Neural cell (in vitro differentiated cells): ENCODE results near the gene CAPN5. TPM values are rescaled to one million over a fixed set of nuclear protein-coding genes. Genes with fewer than 3 reads are reported as not detected.

Experiments used
- H2AFZ ChIP-seq: fragments of 200-600, 300-800 bp; sonication (generic), shearing (Covaris generic); 2 replicates; pipeline ENCODE4 v1.6.0; 2014; ENCODE audit warnings: low read depth, mild to moderate bottlenecking, antibody characterized with exemption, low read length, moderate library complexity
- H3F3A ChIP-seq: fragments of 200-600 bp; shearing (Covaris generic); 2 replicates; pipeline ENCODE4 v1.6.1; 2016; ENCODE audit warnings: mild to moderate bottlenecking, moderate library complexity, mixed read lengths, antibody characterized with exemption, low read length; ENCODE audit not compliant: insufficient read depth, poor library complexity, severe bottlenecking
- H3K27ac ChIP-seq: fragments of 200-600, 300-800 bp; sonication (generic), shearing (Covaris generic); 2 replicates; pipeline ENCODE4 v1.5.1; 2014; ENCODE audit warnings: mild to moderate bottlenecking, low read length, moderate library complexity
- H3K27me3 ChIP-seq: fragments of 300-800, 200-600 bp; sonication (generic), shearing (Covaris generic); 2 replicates; pipeline ENCODE4 v1.6.0; 2014; ENCODE audit warnings: mild to moderate bottlenecking, low read depth, low read length, moderate library complexity; ENCODE audit not compliant: insufficient read depth
- H3K36me3 ChIP-seq: fragments of 300-800, 200-600 bp; sonication (generic), shearing (Covaris generic); 2 replicates; pipeline ENCODE4 v1.5.1; 2014; ENCODE audit warnings: mild to moderate bottlenecking, antibody characterized with exemption, low read length, moderate library complexity; ENCODE audit not compliant: insufficient read depth
- H3K4me2 ChIP-seq: fragments of 300-800, 200-600 bp; sonication (generic), shearing (Covaris generic); 2 replicates; pipeline ENCODE4 v1.6.0; 2014; ENCODE audit warnings: mild to moderate bottlenecking, low read length
- H3K4me3 ChIP-seq: fragments of 300-800, 200-600 bp; sonication (generic), shearing (Covaris generic); 2 replicates; pipeline ENCODE4 v1.5.1; 2014; ENCODE audit warnings: mild to moderate bottlenecking, low read length, moderate library complexity
- H3K79me2 ChIP-seq: fragments of 200-600 bp; shearing (Covaris generic); replicated peaks from 2 replicates; pipeline ENCODE4 v1.6.0; 2014; ENCODE audit warnings: mild to moderate bottlenecking, low read length, moderate library complexity; ENCODE audit not compliant: insufficient read depth
- H3K9ac ChIP-seq: fragments of 300-800, 200-600 bp; sonication (generic), shearing (Covaris generic); 2 replicates; pipeline ENCODE4 v1.6.1; 2016; ENCODE audit warnings: mild to moderate bottlenecking, low read length, mixed read lengths
- H3K9me2 ChIP-seq: fragments of 200-600 bp; shearing (Covaris generic); 2 replicates; pipeline ENCODE4 v1.6.1; 2016; ENCODE audit warnings: mild to moderate bottlenecking, low read length, mixed read lengths; ENCODE audit not compliant: insufficient read depth
- H3K9me3 ChIP-seq: fragments of 200-600, 300-800 bp; sonication (generic), shearing (Covaris generic); 2 replicates; pipeline ENCODE4 v1.6.1; 2016; ENCODE audit warnings: mild to moderate bottlenecking, mixed run types, low read length, moderate library complexity, mixed read lengths
- H4K20me1 ChIP-seq: fragments of 200-600 bp; shearing (Covaris generic); 2 replicates; pipeline ENCODE4 v1.6.1; 2016; ENCODE audit warnings: mild to moderate bottlenecking, mixed run types; ENCODE audit not compliant: insufficient read depth
- EP300 ChIP-seq: fragments of 450-650 bp; conservative IDR thresholded peaks from 2 replicates; pipeline ENCODE4 v1.6.1; 2014; ENCODE audit warnings: antibody characterized with exemption, mild to moderate bottlenecking, moderate library complexity; ENCODE audit not compliant: poor library complexity, severe bottlenecking
- MXI1 ChIP-seq: fragments of 450-650 bp; conservative IDR thresholded peaks from 2 replicates; pipeline ENCODE4 v1.6.1; 2014; ENCODE audit warnings: antibody characterized with exemption, mild to moderate bottlenecking; ENCODE audit not compliant: poor library complexity, severe bottlenecking
- POLR2AphosphoS5 ChIP-seq: IDR thresholded peaks from 2 replicates; pipeline ENCODE4 v1.6.1; 2012
- SMC3 ChIP-seq: fragments of 450-650 bp; conservative IDR thresholded peaks from 2 replicates; pipeline ENCODE4 v1.6.1; 2014; ENCODE audit warnings: antibody characterized with exemption, mild to moderate bottlenecking, moderate library complexity; ENCODE audit not compliant: poor library complexity
- TAF1 ChIP-seq: IDR thresholded peaks from 2 replicates; pipeline ENCODE4 v1.6.1; 2012; ENCODE audit warnings: low read depth
- polyA plus RNA-seq: library from polyadenylated mRNA; depleted of rRNA; stranded (reverse); fragments of >200 nt; gene quantifications from 2 replicates; pipeline ENCODE4 v1.2.3, GENCODE V29; 2014

CAPN5 gene
- polyA plus RNA-seq, 1 donor from 2014 or later = 20.5 TPM

DNA sequence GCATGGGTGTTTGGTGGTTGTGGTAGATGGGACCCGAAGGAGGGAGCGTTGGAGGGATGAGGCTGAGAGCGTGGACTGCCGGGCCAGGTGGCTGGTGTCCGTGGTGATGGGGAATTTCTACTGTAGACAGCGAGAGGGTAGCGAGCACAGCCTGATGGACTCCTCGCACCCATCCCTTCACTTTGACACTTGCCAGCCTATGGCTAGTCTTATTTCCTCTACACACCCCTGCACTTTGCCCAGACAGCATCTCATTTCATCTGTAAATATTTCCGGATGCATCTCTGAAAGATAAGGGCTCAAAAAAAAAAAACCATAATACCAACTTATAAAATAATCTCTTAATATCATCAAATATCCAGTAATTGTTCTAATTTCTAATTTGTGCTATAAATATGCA is 41.7 kb downstream of the CAPN5 start:
- H3K36me3 ChIP-seq = no peaks in the 10 kb centered on the region
- no peak overlapping the region for H3K27ac ChIP-seq
- H3F3A ChIP-seq = no peaks in the 10 kb centered on the region
- H3K79me2 ChIP-seq = no peaks in the 10 kb centered on the region
- no peaks in the 10 kb centered on the region for H4K20me1 ChIP-seq
- no peak overlapping the region for H2AFZ ChIP-seq
- H3K9me2 ChIP-seq = no peaks in the 10 kb centered on the region
- TF ChIP-seq EP300 (no peak), MXI1 (no peak)
- no peaks in the 10 kb centered on the region for H3K27me3 ChIP-seq
- H3K4me2 ChIP-seq = no peak overlapping the region
- H3K9ac ChIP-seq = no peak overlapping the region
- no peaks in the 10 kb centered on the region for H3K9me3 ChIP-seq
- no peak overlapping the region for H3K4me3 ChIP-seq

DNA sequence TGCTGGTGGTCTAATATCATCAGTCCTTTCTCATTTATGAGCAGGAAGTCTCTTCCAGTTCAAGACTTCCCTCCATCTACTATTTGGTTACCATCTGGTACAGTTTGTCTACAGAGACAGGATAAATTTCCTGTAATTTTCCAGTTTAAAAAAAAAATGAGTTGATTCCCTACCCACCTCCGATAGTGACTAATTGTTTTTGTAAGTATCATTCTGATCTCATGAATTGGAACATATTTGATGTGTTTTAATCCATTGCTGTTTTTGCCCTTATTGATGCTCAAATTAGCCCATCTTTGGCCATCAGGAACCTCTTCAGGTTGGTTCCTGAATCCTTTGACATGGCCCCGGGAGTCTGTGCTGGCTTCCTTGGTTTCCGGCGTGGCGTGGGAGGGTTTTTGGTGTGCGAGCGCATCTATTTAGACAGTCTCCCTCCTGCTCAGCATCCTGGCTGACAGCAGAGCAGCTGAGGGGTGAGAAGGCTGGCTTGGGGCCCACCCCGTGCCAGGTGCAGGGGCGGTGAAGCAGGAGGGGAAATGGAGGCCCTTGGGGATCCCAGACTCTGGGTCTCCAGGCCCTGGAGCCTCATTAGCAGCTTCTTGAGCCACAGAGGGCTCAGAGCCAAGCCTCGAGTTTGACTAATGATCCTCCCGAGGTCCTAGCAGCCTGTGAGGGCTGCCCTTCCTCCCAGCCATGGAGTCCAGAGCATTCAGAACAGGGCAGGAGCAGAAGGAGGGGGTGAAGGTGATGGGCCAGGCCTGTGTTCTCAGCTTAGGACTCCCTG is 42.7 kb downstream of the CAPN5 start:
- Histone ChIP-seq H3F3A (no peaks in the 10 kb centered on the region), H2AFZ (no peak overlapping the region), H3K27ac (no peak overlapping the region), H4K20me1 (no peaks in the 10 kb centered on the region), H3K4me2 (no peak overlapping the region), H3K9ac (no peak overlapping the region), H3K79me2 (no peaks in the 10 kb centered on the region), H3K9me2 (no peaks in the 10 kb centered on the region), H3K27me3 (no peaks in the 10 kb centered on the region), H3K9me3 (no peaks in the 10 kb centered on the region), H3K36me3 (no peaks in the 10 kb centered on the region), H3K4me3 (no peak overlapping the region)
- no peak for TF ChIP-seq SMC3
- TF ChIP-seq TAF1 = no peak

DNA sequence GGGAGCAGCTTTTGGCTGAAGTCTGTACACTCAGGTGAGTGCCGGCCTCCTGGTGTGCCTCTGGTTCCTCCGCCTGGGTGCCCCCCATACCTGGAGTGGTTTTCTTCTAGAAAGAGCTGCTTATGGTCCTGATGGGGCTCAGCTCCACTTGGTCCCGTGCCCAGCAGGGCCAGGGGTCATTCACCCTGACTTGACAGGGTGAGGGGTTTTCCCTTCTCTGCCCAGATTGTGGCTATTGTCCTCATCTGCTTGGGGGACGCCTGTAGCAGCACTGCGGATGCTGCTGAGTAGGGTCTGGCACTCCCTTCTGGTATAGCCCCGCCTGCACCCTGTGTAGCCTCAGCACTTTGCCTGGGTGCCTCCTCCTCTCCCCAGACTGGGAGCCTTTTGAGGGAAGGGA is 44.1 kb downstream of the CAPN5 start:
- H3K27ac ChIP-seq = no peak overlapping the region
- H2AFZ ChIP-seq = no peak overlapping the region
- H3K4me3 ChIP-seq = no peak overlapping the region
- no peak overlapping the region for H3K9ac ChIP-seq
- H3K36me3 ChIP-seq = no peaks in the 10 kb centered on the region
- no peaks in the 10 kb centered on the region for H3K79me2 ChIP-seq
- H3F3A ChIP-seq = no peaks in the 10 kb centered on the region
- no peaks in the 10 kb centered on the region for H3K27me3 ChIP-seq
- TF ChIP-seq POLR2AphosphoS5 (no peak), EP300 (no peak)
- H3K9me3 ChIP-seq = no peaks in the 10 kb centered on the region
- H3K9me2 ChIP-seq = no peaks in the 10 kb centered on the region
- no peak overlapping the region for H3K4me2 ChIP-seq
- H4K20me1 ChIP-seq = no peaks in the 10 kb centered on the region

DNA sequence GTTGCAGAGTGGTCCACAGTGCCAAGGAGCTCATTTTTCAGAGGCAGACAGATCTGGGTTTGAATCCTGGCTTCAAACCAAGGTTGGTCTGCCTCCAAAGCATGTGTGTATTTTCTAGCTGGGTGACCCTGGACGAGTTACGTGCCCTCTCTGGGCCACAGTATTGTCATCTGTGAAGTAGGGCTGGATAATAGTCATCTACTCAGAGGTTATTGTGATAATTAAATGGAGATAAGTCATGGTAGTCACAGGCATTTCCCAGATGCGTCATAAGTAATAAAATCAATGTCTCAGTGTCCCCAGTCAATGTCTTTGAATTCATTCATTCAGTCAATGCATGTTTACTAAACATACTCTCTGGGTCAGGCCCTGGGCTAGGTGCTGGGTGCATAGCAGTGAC is 44.5 kb downstream of the CAPN5 start:
- H3F3A ChIP-seq = no peaks in the 10 kb centered on the region
- TF ChIP-seq POLR2AphosphoS5 (no peak), MXI1 (no peak), SMC3 (no peak)
- H3K79me2 ChIP-seq = no peaks in the 10 kb centered on the region
- H3K27me3 ChIP-seq = no peaks in the 10 kb centered on the region
- no peak overlapping the region for H3K4me2 ChIP-seq
- no peak overlapping the region for H3K27ac ChIP-seq
- H2AFZ ChIP-seq = no peak overlapping the region
- no peaks in the 10 kb centered on the region for H3K9me2 ChIP-seq
- no peak overlapping the region for H3K4me3 ChIP-seq
- H3K36me3 ChIP-seq = no peaks in the 10 kb centered on the region
- H3K9me3 ChIP-seq = no peaks in the 10 kb centered on the region
- no peak overlapping the region for H3K9ac ChIP-seq
- no peaks in the 10 kb centered on the region for H4K20me1 ChIP-seq
